WTC11 (cell line): ENCODE data around the gene FAM9C. TPM values are rescaled to one million over a fixed set of nuclear protein-coding genes. Genes with fewer than 3 reads are reported as not detected.

Source experiments
- ATAC-seq: fragments of 200-7000 bp; cut with Tn5 transposase; 2 replicates; pipeline ENCODE4 v1.10.0; 2021; ENCODE audit warnings: mild to moderate bottlenecking, moderate library complexity
- CTCF ChIA-PET: fragments of 300-600 bp; sonication (Branson Sonifier 250); formaldehyde crosslinking; loops from one replicate; lab custom pipeline; 2021; ENCODE audit warnings: antibody characterized with exemption; lab: Charles Lee
- POLR2A ChIA-PET: fragments of 350-600 bp; sonication (Branson Sonifier 250); formaldehyde crosslinking; loops from one replicate; lab custom pipeline; 2021; ENCODE audit warnings: antibody characterized with exemption; lab: Charles Lee
- DNase-seq: peaks from one replicate; pipeline ENCODE4 v3.0.0; 2021; ENCODE audit warnings: low spot score
- H3K27ac Mint-ChIP-seq: 2 replicates; pipeline ENCODE4 v1.8.0; 2021; ENCODE audit warnings: mixed read lengths
- H3K27me3 Mint-ChIP-seq: 2 replicates; pipeline ENCODE4 v1.8.0; 2021; ENCODE audit warnings: low read depth, mild to moderate bottlenecking, moderate library complexity, mixed read lengths
- H3K36me3 Mint-ChIP-seq: 2 replicates; pipeline ENCODE4 v1.8.0; 2021; ENCODE audit warnings: mixed read lengths
- H3K4me1 Mint-ChIP-seq: 2 replicates; pipeline ENCODE4 v1.8.0; 2022; ENCODE audit warnings: mixed read lengths
- H3K4me3 Mint-ChIP-seq: 2 replicates; pipeline ENCODE4 v1.8.0; 2021; ENCODE audit warnings: mild to moderate bottlenecking, moderate library complexity, mixed read lengths
- H3K9me3 Mint-ChIP-seq: 2 replicates; pipeline ENCODE4 v1.8.0; 2021; ENCODE audit warnings: mixed read lengths
- ELF4 ChIP-seq: sonication (generic); formaldehyde crosslinking; IDR thresholded peaks from 2 replicates; pipeline ENCODE4 v1.8.1; 2022; ENCODE audit warnings: low read depth, mild to moderate bottlenecking, moderate library complexity, missing genetic modification reagents
- HMGA2 ChIP-seq: fragments of 250-450 bp; sonication (Bioruptor Pico); IDR thresholded peaks from 2 replicates; pipeline ENCODE4 v1.4.0; 2021; ENCODE audit warnings: mild to moderate bottlenecking, moderate library complexity
- MXD4 ChIP-seq: fragments of 250-450 bp; sonication (Bioruptor Pico); IDR thresholded peaks from 2 replicates; pipeline ENCODE4 v1.8.0; 2021; ENCODE audit warnings: mild to moderate bottlenecking, moderate library complexity, borderline replicate concordance
- NR2C2 ChIP-seq: sonication (generic); formaldehyde crosslinking; IDR thresholded peaks from 2 replicates; pipeline ENCODE4 v1.8.0; 2022; ENCODE audit warnings: mild to moderate bottlenecking, missing genetic modification reagents
- NR3C1 ChIP-seq: sonication (generic); formaldehyde crosslinking; conservative IDR thresholded peaks from 2 replicates; pipeline ENCODE4 v1.8.1; 2023; ENCODE audit warnings: low read depth, mild to moderate bottlenecking, missing genetic modification reagents
- OVOL2 ChIP-seq: fragments of 250-450 bp; sonication (Bioruptor Pico); IDR thresholded peaks from 2 replicates; pipeline ENCODE4 v1.9.0; 2021; ENCODE audit warnings: mild to moderate bottlenecking, borderline replicate concordance
- ZNF138 ChIP-seq: sonication (generic); formaldehyde crosslinking; conservative IDR thresholded peaks from 2 replicates; pipeline ENCODE4 v1.8.1; 2022; ENCODE audit warnings: mild to moderate bottlenecking, moderate library complexity, missing genetic modification reagents
- ZNF219 ChIP-seq: sonication (generic); formaldehyde crosslinking; IDR thresholded peaks from 2 replicates; pipeline ENCODE4 v1.8.0; 2023; ENCODE audit warnings: missing genetic modification reagents, mild to moderate bottlenecking, borderline replicate concordance
- ZNF263 ChIP-seq: sonication (generic); formaldehyde crosslinking; IDR thresholded peaks from 2 replicates; pipeline ENCODE4 v1.8.1; 2022; ENCODE audit warnings: low read depth, mild to moderate bottlenecking, moderate library complexity, missing genetic modification reagents
- ZNF396 ChIP-seq: fragments of 250-450 bp; sonication (Bioruptor Pico); IDR thresholded peaks from 2 replicates; pipeline ENCODE4 v1.8.0; 2021; ENCODE audit warnings: mild to moderate bottlenecking, moderate library complexity, borderline replicate concordance
- total RNA-seq: library from RNA; stranded (reverse); gene quantifications from 3 replicates; pipeline ENCODE4 v1.2.3, GENCODE V29; 2021
- TF ChIP-seq, protein P1 (sequence below): sonication (generic); formaldehyde crosslinking; IDR thresholded peaks from 2 replicates; pipeline ENCODE4 v1.8.1; 2023; ENCODE audit warnings: mild to moderate bottlenecking, missing genetic modification reagents, borderline replicate concordance
- TF ChIP-seq, protein P2 (sequence below): fragments of 250-450 bp; sonication (Bioruptor Pico); IDR thresholded peaks from 2 replicates; pipeline ENCODE4 v1.8.0; 2021; ENCODE audit warnings: mild to moderate bottlenecking
- TF ChIP-seq, protein P3 (sequence below): sonication (generic); formaldehyde crosslinking; IDR thresholded peaks from 2 replicates; pipeline ENCODE4 v1.8.0; 2022; ENCODE audit warnings: mild to moderate bottlenecking, missing genetic modification reagents
- TF ChIP-seq, protein P4 (sequence below): fragments of 250-450 bp; sonication (Bioruptor Pico); IDR thresholded peaks from 2 replicates; pipeline ENCODE4 v1.9.0; 2021; ENCODE audit warnings: mild to moderate bottlenecking, borderline replicate concordance
- TF ChIP-seq, protein P5 (sequence below): sonication (generic); formaldehyde crosslinking; IDR thresholded peaks from 2 replicates; pipeline ENCODE4 v1.8.1; 2022; ENCODE audit warnings: missing genetic modification reagents, borderline replicate concordance
- TF ChIP-seq, protein P6 (sequence below): sonication (generic); formaldehyde crosslinking; IDR thresholded peaks from 2 replicates; pipeline ENCODE4 v1.8.1; 2023; ENCODE audit warnings: mild to moderate bottlenecking, missing genetic modification reagents, moderate library complexity
- TF ChIP-seq, protein P7 (sequence below): sonication (generic); formaldehyde crosslinking; IDR thresholded peaks from 2 replicates; pipeline ENCODE4 v1.8.0; 2023; ENCODE audit warnings: mild to moderate bottlenecking, missing genetic modification reagents

FAM9C gene
- total RNA-seq, 1 experiment from 2014 or later, result 0.28 TPM

DNA sequence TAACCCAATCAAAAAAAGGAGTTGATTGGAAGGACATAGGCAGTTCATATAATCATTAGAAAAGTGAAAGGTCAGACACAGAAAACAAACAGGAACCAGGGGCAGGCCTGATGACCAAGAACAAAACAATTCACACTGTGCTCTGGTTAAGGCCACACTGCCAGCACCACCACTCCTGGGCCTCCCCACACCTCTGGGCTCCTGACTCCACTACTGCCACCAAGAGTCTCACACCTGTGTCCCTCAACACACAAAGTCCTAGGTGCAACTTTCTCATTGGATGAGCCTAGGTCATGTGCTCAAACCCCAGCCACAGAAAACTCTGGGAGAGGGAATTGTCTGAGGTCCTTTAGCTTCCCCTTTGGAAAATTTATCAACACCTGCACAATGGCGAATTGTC is 11.1 kb upstream of the FAM9C start (continued):
- TF ChIP-seq, protein P1, sequence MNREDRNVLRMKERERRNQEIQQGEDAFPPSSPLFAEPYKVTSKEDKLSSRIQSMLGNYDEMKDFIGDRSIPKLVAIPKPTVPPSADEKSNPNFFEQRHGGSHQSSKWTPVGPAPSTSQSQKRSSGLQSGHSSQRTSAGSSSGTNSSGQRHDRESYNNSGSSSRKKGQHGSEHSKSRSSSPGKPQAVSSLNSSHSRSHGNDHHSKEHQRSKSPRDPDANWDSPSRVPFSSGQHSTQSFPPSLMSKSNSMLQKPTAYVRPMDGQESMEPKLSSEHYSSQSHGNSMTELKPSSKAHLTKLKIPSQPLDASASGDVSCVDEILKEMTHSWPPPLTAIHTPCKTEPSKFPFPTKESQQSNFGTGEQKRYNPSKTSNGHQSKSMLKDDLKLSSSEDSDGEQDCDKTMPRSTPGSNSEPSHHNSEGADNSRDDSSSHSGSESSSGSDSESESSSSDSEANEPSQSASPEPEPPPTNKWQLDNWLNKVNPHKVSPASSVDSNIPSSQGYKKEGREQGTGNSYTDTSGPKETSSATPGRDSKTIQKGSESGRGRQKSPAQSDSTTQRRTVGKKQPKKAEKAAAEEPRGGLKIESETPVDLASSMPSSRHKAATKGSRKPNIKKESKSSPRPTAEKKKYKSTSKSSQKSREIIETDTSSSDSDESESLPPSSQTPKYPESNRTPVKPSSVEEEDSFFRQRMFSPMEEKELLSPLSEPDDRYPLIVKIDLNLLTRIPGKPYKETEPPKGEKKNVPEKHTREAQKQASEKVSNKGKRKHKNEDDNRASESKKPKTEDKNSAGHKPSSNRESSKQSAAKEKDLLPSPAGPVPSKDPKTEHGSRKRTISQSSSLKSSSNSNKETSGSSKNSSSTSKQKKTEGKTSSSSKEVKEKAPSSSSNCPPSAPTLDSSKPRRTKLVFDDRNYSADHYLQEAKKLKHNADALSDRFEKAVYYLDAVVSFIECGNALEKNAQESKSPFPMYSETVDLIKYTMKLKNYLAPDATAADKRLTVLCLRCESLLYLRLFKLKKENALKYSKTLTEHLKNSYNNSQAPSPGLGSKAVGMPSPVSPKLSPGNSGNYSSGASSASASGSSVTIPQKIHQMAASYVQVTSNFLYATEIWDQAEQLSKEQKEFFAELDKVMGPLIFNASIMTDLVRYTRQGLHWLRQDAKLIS, result no peak
- TF ChIP-seq NR2C2 (CRISPR knock-in tag) (no peak), MXD4 (CRISPR knock-in tag) (no peak), ZNF263 (CRISPR knock-in tag) (no peak), NR3C1 (CRISPR knock-in tag) (no peak), HMGA2 (CRISPR knock-in tag) (no peak)
- TF ChIP-seq, protein P2, sequence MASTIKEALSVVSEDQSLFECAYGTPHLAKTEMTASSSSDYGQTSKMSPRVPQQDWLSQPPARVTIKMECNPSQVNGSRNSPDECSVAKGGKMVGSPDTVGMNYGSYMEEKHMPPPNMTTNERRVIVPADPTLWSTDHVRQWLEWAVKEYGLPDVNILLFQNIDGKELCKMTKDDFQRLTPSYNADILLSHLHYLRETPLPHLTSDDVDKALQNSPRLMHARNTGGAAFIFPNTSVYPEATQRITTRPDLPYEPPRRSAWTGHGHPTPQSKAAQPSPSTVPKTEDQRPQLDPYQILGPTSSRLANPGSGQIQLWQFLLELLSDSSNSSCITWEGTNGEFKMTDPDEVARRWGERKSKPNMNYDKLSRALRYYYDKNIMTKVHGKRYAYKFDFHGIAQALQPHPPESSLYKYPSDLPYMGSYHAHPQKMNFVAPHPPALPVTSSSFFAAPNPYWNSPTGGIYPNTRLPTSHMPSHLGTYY (CRISPR knock-in tag), result no peak
- TF ChIP-seq, protein P3, sequence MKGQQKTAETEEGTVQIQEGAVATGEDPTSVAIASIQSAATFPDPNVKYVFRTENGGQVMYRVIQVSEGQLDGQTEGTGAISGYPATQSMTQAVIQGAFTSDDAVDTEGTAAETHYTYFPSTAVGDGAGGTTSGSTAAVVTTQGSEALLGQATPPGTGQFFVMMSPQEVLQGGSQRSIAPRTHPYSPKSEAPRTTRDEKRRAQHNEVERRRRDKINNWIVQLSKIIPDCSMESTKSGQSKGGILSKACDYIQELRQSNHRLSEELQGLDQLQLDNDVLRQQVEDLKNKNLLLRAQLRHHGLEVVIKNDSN, result no peak

DNA sequence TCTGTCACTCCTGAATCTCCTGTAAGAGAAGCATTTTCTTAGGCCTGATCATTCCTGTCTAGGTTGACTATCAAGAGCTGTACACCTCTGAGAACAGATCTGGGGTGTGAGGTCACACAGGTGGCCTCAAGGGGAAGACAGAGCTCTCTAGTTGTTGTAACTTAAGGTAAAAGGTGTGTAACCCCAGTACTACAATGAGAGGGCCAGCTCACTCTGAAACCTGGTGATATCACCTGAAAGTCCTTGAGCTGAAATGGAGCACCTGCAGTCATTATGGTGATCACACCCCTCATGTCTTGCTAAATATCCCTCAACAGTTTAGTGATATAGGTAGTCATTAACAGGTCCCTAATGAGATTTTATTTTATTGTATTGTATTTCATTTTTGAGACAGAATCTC is 8.8 kb upstream of the FAM9C start:
- ChIA-PET POLR2A (no interaction called here), CTCF (interaction anchor here (0.6 kb wide), 1 partner anchor 282 kb away, joined by 3 read pairs; no protein-coding TSS in a partner anchor)
- H3K27me3 Mint-ChIP-seq, result no peaks in the 10 kb centered on the region; the same call in 1 of the 2 replicates
- peaks cover 8% of the 10 kb centered on the region for H3K36me3 Mint-ChIP-seq
- ATAC-seq (no peak), DNase-seq (no peak)
- no peak for TF ChIP-seq ZNF396
- no peak overlapping the region for H3K27ac Mint-ChIP-seq
- peaks cover 10% of the 10 kb centered on the region for H3K9me3 Mint-ChIP-seq
- peaks cover 2% of the 10 kb centered on the region; the same call in 1 of the 2 replicates for H3K4me1 Mint-ChIP-seq
- H3K4me3 Mint-ChIP-seq, result no peak overlapping the region

DNA sequence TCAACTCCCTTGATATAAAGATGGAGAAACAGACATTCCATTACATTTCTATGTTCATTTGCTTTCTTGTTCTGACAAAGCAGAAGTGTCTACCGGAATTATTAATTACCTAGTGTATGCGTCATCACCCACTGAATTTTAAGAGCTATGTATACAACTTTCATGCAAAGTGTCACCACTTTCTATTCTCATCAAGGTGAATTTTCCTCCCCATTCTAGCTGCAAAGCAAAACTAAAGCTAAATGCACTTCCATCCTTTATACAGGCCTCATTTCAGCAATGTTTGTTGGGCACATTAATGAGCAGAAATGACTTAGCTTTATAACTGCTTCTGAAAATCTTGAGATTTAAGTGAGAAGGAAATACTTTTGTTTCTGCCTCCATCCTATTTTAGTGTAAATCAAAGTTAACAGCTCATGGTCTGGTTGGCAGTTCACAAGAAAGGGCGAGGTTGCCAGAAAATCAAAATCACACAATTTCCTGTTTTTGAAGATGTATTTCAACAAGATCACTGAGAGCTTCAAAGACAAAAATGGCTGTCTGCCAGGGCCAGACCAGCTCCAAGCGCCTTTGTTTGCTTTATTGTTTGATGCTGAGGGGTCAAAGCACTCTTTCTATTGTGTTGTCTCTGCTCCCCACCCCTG is 7.2 kb upstream of the FAM9C start:
- peaks cover 2% of the 10 kb centered on the region; the same call in 1 of the 2 replicates for H3K4me1 Mint-ChIP-seq
- CTCF ChIA-PET, result no interaction called here
- no peak overlapping the region for H3K27ac Mint-ChIP-seq
- peaks cover 8% of the 10 kb centered on the region for H3K36me3 Mint-ChIP-seq
- no peak for ATAC-seq
- no peak for DNase-seq
- POLR2A ChIA-PET, result no interaction called here
- no peaks in the 10 kb centered on the region; the same call in 1 of the 2 replicates for H3K27me3 Mint-ChIP-seq
- no peak overlapping the region for H3K4me3 Mint-ChIP-seq
- peaks cover 6% of the 10 kb centered on the region for H3K9me3 Mint-ChIP-seq
- no peak for TF ChIP-seq ELF4 (CRISPR knock-in tag)
- TF ChIP-seq OVOL2 (CRISPR knock-in tag), result no peak
- no peak for TF ChIP-seq ZNF138 (CRISPR knock-in tag)
- TF ChIP-seq, protein P4, sequence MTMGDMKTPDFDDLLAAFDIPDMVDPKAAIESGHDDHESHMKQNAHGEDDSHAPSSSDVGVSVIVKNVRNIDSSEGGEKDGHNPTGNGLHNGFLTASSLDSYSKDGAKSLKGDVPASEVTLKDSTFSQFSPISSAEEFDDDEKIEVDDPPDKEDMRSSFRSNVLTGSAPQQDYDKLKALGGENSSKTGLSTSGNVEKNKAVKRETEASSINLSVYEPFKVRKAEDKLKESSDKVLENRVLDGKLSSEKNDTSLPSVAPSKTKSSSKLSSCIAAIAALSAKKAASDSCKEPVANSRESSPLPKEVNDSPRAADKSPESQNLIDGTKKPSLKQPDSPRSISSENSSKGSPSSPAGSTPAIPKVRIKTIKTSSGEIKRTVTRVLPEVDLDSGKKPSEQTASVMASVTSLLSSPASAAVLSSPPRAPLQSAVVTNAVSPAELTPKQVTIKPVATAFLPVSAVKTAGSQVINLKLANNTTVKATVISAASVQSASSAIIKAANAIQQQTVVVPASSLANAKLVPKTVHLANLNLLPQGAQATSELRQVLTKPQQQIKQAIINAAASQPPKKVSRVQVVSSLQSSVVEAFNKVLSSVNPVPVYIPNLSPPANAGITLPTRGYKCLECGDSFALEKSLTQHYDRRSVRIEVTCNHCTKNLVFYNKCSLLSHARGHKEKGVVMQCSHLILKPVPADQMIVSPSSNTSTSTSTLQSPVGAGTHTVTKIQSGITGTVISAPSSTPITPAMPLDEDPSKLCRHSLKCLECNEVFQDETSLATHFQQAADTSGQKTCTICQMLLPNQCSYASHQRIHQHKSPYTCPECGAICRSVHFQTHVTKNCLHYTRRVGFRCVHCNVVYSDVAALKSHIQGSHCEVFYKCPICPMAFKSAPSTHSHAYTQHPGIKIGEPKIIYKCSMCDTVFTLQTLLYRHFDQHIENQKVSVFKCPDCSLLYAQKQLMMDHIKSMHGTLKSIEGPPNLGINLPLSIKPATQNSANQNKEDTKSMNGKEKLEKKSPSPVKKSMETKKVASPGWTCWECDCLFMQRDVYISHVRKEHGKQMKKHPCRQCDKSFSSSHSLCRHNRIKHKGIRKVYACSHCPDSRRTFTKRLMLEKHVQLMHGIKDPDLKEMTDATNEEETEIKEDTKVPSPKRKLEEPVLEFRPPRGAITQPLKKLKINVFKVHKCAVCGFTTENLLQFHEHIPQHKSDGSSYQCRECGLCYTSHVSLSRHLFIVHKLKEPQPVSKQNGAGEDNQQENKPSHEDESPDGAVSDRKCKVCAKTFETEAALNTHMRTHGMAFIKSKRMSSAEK (CRISPR knock-in tag), result no peak
- TF ChIP-seq, protein P5, sequence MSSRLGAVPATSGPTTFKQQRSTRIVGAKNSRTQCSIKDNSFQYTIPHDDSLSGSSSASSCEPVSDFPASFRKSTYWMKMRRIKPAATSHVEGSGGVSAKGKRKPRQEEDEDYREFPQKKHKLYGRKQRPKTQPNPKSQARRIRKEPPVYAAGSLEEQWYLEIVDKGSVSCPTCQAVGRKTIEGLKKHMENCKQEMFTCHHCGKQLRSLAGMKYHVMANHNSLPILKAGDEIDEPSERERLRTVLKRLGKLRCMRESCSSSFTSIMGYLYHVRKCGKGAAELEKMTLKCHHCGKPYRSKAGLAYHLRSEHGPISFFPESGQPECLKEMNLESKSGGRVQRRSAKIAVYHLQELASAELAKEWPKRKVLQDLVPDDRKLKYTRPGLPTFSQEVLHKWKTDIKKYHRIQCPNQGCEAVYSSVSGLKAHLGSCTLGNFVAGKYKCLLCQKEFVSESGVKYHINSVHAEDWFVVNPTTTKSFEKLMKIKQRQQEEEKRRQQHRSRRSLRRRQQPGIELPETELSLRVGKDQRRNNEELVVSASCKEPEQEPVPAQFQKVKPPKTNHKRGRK (CRISPR knock-in tag), result no peak
- TF ChIP-seq, protein P6, sequence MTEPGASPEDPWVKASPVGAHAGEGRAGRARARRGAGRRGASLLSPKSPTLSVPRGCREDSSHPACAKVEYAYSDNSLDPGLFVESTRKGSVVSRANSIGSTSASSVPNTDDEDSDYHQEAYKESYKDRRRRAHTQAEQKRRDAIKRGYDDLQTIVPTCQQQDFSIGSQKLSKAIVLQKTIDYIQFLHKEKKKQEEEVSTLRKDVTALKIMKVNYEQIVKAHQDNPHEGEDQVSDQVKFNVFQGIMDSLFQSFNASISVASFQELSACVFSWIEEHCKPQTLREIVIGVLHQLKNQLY, result no peak
- TF ChIP-seq ZNF219 (CRISPR knock-in tag), result no peak
- TF ChIP-seq, protein P7, sequence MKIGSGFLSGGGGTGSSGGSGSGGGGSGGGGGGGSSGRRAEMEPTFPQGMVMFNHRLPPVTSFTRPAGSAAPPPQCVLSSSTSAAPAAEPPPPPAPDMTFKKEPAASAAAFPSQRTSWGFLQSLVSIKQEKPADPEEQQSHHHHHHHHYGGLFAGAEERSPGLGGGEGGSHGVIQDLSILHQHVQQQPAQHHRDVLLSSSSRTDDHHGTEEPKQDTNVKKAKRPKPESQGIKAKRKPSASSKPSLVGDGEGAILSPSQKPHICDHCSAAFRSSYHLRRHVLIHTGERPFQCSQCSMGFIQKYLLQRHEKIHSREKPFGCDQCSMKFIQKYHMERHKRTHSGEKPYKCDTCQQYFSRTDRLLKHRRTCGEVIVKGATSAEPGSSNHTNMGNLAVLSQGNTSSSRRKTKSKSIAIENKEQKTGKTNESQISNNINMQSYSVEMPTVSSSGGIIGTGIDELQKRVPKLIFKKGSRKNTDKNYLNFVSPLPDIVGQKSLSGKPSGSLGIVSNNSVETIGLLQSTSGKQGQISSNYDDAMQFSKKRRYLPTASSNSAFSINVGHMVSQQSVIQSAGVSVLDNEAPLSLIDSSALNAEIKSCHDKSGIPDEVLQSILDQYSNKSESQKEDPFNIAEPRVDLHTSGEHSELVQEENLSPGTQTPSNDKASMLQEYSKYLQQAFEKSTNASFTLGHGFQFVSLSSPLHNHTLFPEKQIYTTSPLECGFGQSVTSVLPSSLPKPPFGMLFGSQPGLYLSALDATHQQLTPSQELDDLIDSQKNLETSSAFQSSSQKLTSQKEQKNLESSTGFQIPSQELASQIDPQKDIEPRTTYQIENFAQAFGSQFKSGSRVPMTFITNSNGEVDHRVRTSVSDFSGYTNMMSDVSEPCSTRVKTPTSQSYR, result no peak
